Gastroesophageal sphincter (tissue), 3 donors: ENCODE results near the gene TESMIN.

Source experiments
- POLR2A ChIP-seq, 2 donors: fragments of 450-650 bp; IDR thresholded peaks; one replicate each; pipeline ENCODE4 v1.6.1; 2017; ENCODE audit warnings: antibody characterized with exemption in 2 of 2, mild to moderate bottlenecking in 2 of 2, moderate library complexity in 1 of 2
- POLR2AphosphoS5 ChIP-seq: sonication (generic); formaldehyde crosslinking; IDR thresholded peaks from one replicate; pipeline ENCODE4 v1.6.1; 2017; ENCODE audit warnings: antibody characterized with exemption
- TF ChIP-seq, protein P1 (sequence below), 4 experiments: fragments of 200-600 bp in 2 of 4; fragments of 450-650 bp in 2 of 4; sonication (generic) in 1 of 4; IDR thresholded peaks; one replicate each; pipeline ENCODE4 v1.5.1; 2017 to 2019; ENCODE audit warnings: antibody characterized with exemption in 4 of 4, mild to moderate bottlenecking in 2 of 4, moderate library complexity in 2 of 4

DNA sequence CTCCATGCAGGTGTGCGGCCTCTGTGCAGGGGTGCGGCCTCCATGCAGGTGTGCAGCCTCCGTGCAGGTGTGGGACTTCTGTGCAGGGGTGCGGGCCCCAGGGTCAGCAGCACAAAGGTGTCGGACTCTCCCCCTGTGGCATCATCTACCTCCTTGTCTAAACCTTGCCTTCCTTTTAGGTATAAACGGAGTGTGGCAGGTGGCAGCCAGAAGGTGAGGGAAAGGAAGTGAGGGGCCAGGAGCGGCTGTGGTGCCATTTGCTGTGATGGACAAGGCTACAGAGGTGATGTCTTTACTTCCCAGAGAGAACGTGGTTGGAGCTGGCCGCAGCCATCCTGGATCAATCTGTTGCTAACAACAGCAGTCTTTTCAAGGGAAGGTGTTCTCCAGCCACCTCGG is 57.8 kb downstream of the TESMIN start:
- TF ChIP-seq, protein P1, sequence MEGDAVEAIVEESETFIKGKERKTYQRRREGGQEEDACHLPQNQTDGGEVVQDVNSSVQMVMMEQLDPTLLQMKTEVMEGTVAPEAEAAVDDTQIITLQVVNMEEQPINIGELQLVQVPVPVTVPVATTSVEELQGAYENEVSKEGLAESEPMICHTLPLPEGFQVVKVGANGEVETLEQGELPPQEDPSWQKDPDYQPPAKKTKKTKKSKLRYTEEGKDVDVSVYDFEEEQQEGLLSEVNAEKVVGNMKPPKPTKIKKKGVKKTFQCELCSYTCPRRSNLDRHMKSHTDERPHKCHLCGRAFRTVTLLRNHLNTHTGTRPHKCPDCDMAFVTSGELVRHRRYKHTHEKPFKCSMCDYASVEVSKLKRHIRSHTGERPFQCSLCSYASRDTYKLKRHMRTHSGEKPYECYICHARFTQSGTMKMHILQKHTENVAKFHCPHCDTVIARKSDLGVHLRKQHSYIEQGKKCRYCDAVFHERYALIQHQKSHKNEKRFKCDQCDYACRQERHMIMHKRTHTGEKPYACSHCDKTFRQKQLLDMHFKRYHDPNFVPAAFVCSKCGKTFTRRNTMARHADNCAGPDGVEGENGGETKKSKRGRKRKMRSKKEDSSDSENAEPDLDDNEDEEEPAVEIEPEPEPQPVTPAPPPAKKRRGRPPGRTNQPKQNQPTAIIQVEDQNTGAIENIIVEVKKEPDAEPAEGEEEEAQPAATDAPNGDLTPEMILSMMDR (IDR thresholded peaks at IDR 0.05): no peak
- TF ChIP-seq POLR2A (IDR thresholded peaks at IDR 0.05): no peak
- TF ChIP-seq POLR2AphosphoS5: no peak
